Suprapubic skin (tissue), 4 donors: ENCODE measurements around the gene COQ10B.

ENCODE experiments used
- CTCF ChIP-seq, 2 donors: fragments of 200-600 bp in 1 of 2; fragments of 450-650 bp in 1 of 2; sonication (generic) in 1 of 2; IDR thresholded peaks; one replicate each; pipeline ENCODE4 v1.5.1; 2016 to 2019; ENCODE audit warnings: antibody characterized with exemption in 2 of 2, mild to moderate bottlenecking in 1 of 2, moderate library complexity in 1 of 2
- EP300 ChIP-seq: sonication (generic); formaldehyde crosslinking; IDR thresholded peaks from one replicate; pipeline ENCODE4 v1.6.1; 2017; ENCODE audit warnings: antibody characterized with exemption
- POLR2A ChIP-seq, 2 donors: fragments of 450-650 bp; IDR thresholded peaks; one replicate each; pipeline ENCODE4 v1.6.1; 2017; ENCODE audit warnings: antibody characterized with exemption in 2 of 2, mild to moderate bottlenecking in 2 of 2, moderate library complexity in 2 of 2
- POLR2AphosphoS5 ChIP-seq, 3 donors: sonication (generic); formaldehyde crosslinking; IDR thresholded peaks; one replicate each; pipeline ENCODE4 v1.6.1; 2017; ENCODE audit warnings: antibody characterized with exemption in 3 of 3

GRCh38 chr2:197504000-197504399 is 50.6 kb downstream of the COQ10B start:
- no peak for TF ChIP-seq CTCF (IDR thresholded peaks at IDR 0.05)
- TF ChIP-seq POLR2AphosphoS5 (IDR thresholded peaks at IDR 0.05), result no peak
- TF ChIP-seq POLR2A (IDR thresholded peaks at IDR 0.05), result no peak
- no peak for TF ChIP-seq EP300
